Measurements from ENCODE around the gene PKP3. TPM values are rescaled to one million over a fixed set of nuclear protein-coding genes. Genes with fewer than 3 reads are reported as not detected.

PKP3 gene
- total RNA-seq, 4 donors from 2014 or later, result 0.55 to 1.3 TPM; not detected in 2

- ATAC-seq (no peak), DNase-seq (no peak)
- intact Hi-C loops (cut with DNase I; ENCODE audit: low total_unique reads) (no loop called here), in situ Hi-C loops (cut with MboI; ENCODE audit: low sequenced_read_pairs in 4 of 4) (no loop called here)
- Histone ChIP-seq H3K4me1 (peaks cover 0 to 4% of the 10 kb centered on the region in 2 donors), H3K27me3 (peaks cover 10 to 42% (median 16%) of the 10 kb centered on the region in 3 donors), H3K9me3 (no peaks in the 10 kb centered on the region), H3K4me3 (no peak overlapping the region), H3K27ac (peak overlapping the region in 1 of 4 donors; percentile 34), H3K36me3 (no peaks in the 10 kb centered on the region)
- TF ChIP-seq POLR2A (IDR thresholded peaks at IDR 0.05) (no peak), CTCF (IDR thresholded peaks at IDR 0.05 in 4 of 5, conservative IDR thresholded peaks at IDR 0.05 in 1 of 5) (no peak)
Observed at GRCh38 chr11:393219-394033, 583 bp upstream of the PKP3 start.

DNA sequence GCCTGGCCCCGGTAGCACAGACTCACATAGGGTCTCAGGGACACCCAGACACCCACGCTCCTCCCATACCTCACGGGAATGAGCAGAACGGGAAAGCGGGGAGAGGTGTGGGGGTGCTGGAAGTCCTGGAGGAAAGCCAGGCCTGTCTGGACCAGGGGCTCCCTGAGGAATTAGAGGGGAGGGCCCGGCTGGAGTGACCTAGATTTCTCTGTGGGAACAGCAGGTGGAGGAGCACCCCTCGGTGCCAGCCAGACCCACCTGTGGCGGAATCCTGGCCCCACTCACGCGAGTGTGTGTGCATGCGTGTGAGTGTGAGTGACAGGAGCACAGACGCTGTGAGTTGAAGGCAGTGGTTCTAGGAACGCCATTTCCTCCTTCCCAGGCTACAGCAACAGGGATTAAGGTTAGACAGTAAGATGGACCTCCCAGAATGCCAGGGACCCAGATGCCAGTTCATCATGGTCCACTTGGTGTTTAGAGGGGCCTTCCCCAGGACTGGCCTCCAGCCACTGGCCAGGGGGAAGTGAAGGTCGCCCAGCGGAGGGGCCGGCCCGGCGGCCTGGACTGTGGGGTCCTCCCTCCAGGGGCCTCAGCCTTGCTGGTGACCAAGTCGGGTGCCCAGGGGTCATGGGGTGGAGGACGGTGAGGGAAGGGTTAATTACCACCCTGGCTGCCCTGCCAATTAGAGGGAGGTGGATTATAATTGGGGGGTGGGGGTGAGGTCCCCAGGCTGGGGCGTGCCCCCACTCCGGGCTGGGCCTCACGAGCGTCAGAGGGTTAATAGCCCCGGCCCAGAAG lies 1.0 kb downstream of the PKP3 start:
- no peaks in the 10 kb centered on the region for H3K9me3 ChIP-seq
- H3K36me3 ChIP-seq, result no peaks in the 10 kb centered on the region
- H3K27ac ChIP-seq, result no peak overlapping the region
- H3K4me3 ChIP-seq, result no peak overlapping the region
- ATAC-seq (no peak), DNase-seq (no peak)
- H3K4me1 ChIP-seq, result peaks cover 0 to 4% of the 10 kb centered on the region in 2 donors
- intact Hi-C loops (cut with DNase I; ENCODE audit: low total_unique reads) (no loop called here), in situ Hi-C loops (cut with MboI; ENCODE audit: low sequenced_read_pairs in 4 of 4) (no loop called here)
- peaks cover 10 to 53% (median 25%) of the 10 kb centered on the region in 3 donors for H3K27me3 ChIP-seq
- TF ChIP-seq CTCF (IDR thresholded peaks at IDR 0.05 in 4 of 5, conservative IDR thresholded peaks at IDR 0.05 in 1 of 5) (no peak), POLR2A (IDR thresholded peaks at IDR 0.05) (no peak)

- in situ Hi-C loops (cut with MboI; ENCODE audit: low sequenced_read_pairs in 4 of 4), result no loop called here
- Histone ChIP-seq H3K27ac (no peak overlapping the region), H3K27me3 (peaks cover 10 to 55% (median 28%) of the 10 kb centered on the region in 3 donors), H3K9me3 (no peaks in the 10 kb centered on the region), H3K4me1 (peaks cover 0 to 4% of the 10 kb centered on the region in 2 donors), H3K4me3 (no peak overlapping the region), H3K36me3 (no peaks in the 10 kb centered on the region)
- TF ChIP-seq CTCF (IDR thresholded peaks at IDR 0.05 in 4 of 5, conservative IDR thresholded peaks at IDR 0.05 in 1 of 5) (no peak), POLR2A (IDR thresholded peaks at IDR 0.05) (no peak)
- intact Hi-C loops (cut with DNase I; ENCODE audit: low total_unique reads), result no loop called here
- ATAC-seq (no peak), DNase-seq (no peak)
Observed at GRCh38 chr11:395866-396265, 1.9 kb downstream of the PKP3 start.

GRCh38 chr11:396511-396947 lies 2.5 kb downstream of the PKP3 start:
- peaks cover 0 to 4% of the 10 kb centered on the region in 2 donors for H3K4me1 ChIP-seq
- in situ Hi-C loops (cut with MboI; ENCODE audit: low sequenced_read_pairs in 4 of 4), result no loop called here
- H3K4me3 ChIP-seq, result peak overlapping the region; percentile 32 to 46 (median 42)
- DNase-seq, result no peak
- intact Hi-C loops (cut with DNase I; ENCODE audit: low total_unique reads), result no loop called here
- H3K27me3 ChIP-seq, result peaks cover 10 to 55% (median 28%) of the 10 kb centered on the region in 3 donors
- TF ChIP-seq POLR2A (IDR thresholded peaks at IDR 0.05), result no peak
- TF ChIP-seq CTCF (IDR thresholded peaks at IDR 0.05 in 4 of 5, conservative IDR thresholded peaks at IDR 0.05 in 1 of 5), result no peak
- H3K36me3 ChIP-seq, result no peaks in the 10 kb centered on the region
- no peak for ATAC-seq
- no peak overlapping the region for H3K27ac ChIP-seq
- H3K9me3 ChIP-seq, result no peaks in the 10 kb centered on the region
